GM19238 (cell line): Measurements from ENCODE around the gene LRIG2.
"Not testable (repeated sequence)": the region's sequence is repeated elsewhere in the genome, so short reads cannot be mapped to it uniquely, and the experiment has no call there.

ENCODE experiments used
- DNase-seq: peaks from one replicate; pipeline ENCODE4 v3.0.0; 2011; ENCODE audit warnings: low spot score; ENCODE audit not compliant: insufficient read length

The LRIG2 gene

DNA sequence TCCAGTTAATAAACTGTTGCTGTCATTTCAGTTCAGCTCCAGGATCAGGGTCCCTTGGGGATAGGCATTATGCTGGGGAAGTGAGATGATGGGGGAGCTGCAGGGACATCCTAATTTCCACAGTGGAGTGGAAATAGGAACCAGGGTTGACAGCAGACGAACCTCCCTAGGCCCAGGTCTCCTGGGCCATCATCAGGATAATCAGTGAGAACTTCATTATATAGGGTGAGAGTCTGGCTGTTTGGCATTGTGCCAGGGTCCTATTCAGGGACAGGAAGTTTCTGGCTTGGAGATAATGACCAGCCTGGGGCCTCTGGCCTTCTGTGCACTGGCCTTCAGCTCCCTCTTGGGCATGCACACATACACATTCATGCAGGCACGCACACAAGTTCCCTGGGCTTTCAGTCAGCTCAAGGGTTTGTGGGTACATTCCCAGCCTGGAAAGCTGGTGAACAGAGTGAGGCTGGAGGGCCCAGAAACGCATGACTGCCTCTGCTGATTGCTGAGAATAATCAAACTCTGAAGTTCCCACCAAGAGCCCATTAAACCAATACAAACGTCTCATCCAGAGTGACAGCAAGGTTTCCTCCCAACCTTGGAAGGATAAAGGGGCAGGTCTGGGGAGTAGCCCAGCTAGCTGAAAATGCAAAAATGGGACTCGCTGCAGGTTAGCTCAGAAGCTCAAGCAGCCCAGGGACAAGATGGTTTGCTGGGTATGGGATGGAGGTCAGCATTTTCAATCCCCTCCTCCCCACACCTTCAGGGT lies 13.9 kb upstream of the LRIG2 start:
- no peak for DNase-seq

DNA sequence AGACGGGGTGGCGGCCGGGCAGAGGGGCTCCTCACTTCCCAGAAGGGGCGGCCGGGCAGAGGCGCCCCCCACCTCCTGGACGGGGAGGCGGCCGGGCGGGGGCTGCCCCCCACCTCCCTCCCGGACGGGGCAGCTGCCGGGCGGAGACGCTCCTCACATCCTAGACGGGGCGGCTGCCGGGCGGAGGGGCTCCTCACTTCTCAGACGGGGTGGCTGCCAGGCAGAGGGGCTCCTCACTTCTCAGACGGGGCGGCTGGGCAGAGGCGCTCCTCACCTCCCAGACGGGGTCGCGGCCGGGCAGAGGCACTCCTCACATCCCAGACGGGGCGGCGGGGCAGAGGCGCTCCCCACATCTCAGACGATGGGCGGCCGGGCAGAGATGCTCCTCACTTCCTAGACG lies 9.5 kb upstream of the LRIG2 start:
- not testable (repeated sequence) for DNase-seq

DNA sequence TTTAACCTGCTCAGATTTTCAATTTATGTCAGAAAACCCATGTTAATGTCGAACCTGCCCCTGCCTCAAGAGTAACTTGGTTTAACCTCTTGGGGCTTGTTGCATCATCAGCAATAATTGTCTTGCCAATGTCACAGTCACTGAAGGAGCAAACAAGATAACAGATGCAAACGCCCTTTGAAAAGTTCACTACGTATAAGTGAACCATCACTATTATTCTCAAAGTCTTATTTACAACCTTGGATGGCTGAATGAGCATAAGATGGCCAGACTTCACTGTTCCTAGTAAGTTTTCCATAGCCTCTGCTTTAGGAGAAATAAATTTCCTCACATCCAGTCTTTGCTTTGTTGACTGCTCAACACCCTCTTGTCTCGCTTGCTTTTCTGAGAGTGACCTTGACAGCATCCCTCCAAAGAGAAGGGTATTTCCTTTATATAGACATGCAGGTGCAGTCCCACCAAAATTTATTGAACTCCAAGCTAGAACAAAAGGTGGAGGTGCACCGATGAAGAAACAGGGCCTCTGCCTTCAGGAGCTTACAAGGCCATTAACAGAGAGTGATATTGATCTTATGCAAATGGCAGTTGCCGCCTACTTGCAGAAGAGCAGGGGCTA lies 749 bp upstream of the LRIG2 start:
- no peak for DNase-seq

DNA sequence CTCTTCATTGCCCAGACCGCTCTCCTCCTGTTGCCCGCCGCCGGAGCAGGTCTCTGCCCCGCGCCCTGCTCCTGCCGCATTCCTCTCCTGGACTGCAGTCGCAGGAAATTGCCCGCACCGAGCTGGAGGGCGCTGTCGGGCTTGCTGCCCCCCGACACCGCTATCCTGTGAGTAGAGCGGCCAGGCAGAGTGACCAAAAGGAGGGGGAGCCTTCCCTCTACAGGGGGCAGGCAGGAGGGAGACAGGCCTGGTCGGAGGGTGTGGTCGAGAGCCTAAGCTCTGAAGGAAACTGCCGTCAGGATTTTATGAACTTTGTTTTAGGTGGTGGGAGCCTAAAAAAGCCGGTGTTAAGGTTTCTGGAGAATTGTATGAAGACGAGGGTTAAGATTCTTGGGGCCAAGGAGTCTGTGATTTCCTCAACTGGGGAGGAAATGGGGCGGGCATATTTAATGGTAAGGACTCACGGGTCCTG lies 517 bp downstream of the LRIG2 start:
- DNase-seq: no peak

DNA sequence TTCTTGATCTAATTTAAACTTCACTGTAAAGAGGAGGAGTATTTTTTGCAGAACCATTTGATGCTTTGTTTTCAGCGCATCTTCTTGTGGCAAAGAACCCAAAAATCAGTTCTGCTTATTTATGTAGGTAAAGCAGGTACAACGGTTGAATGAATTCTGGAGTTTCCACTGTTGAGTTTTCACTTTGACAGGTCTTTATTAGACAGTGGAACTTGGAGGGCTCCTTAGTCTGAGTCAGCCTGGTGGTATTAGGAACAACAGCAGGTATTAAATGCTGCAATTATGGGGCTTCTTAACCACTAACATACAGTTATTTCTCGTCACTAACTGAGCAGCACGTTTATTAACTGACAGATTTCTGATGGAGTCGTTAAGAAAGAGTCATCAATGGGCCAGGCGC lies 1.2 kb downstream of the LRIG2 start:
- no peak for DNase-seq

DNA sequence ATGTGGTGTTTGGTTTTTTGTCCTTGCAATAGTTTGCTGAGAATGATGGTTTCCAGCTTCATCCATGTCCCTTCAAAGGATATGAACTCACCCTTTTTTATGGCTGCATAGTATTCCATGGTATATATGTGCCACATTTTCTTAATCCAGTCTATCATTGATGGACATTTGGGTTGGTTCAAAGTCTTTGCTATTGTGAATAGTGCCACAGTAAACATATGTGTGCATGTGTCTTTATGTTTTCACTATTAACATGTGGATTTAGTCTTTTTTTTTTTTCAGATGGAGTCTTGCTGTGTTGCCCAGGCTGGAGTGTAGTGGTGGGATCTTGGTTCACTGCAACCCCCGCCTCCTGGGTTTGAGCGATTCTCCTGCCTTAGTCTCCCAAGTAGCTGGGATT lies 5.0 kb downstream of the LRIG2 start:
- DNase-seq: not testable (repeated sequence)

DNA sequence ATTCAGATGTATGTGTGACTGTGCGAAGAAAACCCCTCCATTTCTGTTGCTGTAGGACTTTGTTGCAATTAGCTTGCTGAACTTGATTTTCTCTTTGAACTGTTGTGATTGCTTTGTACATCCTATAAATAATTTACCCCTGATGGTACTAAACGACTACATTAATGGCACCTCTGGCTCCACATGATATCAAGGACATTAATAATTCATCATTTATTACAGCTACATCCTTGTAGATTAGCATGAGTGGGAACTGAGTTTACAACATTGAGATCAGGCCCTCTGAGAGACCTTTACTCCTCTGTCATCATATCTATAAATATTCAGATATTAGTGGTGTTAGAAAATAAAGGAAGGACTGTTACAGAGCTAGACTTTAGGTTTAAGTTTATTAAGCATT lies 13.5 kb downstream of the LRIG2 start:
- no peak for DNase-seq

DNA sequence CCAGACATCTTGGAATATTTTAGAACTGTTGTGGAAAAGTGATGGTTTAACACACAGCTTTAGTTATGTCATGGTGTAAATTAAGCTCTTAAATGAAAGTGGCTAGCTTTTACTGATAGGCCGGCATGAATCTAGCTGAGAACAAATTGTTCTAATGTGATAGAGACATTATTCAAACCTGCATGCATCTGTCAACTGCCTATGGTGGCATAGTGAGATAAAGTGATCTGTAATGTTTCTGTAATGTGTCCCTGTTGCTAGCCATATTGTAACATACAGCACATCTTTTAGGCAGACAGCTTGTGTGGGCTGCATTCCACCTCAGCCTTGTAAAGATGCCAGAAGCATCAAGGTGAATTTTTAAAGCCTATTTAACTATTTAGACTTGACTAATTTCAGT lies 16.0 kb downstream of the LRIG2 start:
- DNase-seq: no peak

DNA sequence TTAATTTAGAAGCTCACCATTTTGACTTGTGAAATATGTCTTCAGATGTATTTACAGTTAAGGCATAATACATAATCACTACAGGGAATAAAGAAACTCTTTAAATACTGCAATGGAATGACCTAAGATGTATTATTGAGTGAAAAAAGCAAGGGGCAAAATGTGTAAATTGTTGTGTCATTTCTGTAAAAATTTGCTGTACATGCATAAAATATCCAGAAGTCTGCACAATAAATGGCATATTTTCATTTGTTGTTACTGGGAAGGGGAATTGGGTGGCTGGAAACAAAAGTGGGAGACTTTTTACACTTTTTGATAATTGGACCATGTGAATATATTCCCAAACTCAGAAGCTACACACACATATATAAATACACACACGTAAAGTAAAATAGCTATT lies 17.1 kb downstream of the LRIG2 start:
- DNase-seq: no peak

DNA sequence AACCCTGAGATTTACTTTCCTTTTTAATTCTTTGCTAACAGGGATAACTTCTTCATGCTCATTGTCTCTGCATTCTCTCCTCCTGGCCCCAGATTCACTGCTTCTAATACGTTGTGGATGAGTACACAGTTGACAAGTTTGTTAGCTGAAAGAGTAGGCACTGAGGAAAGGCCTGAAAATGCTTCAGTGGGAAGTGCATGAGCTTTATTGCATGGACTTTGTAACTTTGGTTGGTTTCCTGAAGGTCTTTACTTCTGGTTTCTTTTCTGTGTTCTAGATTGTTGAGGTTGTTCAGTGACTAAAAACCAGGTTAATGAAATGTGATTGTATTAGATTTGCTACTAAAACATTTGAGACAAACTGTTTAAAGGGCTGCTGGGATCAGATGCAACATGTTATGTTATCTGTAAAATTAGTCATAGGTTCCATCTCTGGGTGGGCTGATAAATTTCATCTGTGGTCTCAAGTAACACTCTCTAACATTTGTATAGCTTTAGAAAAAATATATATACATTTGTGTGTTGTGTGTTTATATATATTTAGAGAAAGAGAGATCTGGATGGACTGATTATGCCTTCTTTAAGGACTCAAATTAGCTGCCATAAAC lies 19.1 kb downstream of the LRIG2 start:
- DNase-seq: no peak

DNA sequence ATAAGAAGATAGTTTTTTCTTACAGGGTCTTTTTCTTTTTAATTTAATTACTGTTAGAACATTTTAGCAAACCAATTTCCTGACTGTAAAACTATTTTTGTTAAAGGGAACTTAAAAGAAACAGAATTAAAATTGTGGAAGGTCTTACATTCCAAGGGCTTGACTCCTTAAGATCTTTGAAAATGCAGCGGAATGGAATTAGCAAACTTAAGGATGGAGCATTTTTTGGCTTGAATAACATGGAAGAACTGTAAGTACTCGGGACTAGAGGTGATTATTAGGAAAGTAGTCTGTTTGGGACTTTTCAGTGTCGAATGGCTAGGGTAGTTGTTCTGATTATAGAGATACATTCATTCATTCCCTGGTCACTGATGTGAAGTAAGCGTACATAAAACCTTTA lies 21.5 kb downstream of the LRIG2 start:
- no peak for DNase-seq

DNA sequence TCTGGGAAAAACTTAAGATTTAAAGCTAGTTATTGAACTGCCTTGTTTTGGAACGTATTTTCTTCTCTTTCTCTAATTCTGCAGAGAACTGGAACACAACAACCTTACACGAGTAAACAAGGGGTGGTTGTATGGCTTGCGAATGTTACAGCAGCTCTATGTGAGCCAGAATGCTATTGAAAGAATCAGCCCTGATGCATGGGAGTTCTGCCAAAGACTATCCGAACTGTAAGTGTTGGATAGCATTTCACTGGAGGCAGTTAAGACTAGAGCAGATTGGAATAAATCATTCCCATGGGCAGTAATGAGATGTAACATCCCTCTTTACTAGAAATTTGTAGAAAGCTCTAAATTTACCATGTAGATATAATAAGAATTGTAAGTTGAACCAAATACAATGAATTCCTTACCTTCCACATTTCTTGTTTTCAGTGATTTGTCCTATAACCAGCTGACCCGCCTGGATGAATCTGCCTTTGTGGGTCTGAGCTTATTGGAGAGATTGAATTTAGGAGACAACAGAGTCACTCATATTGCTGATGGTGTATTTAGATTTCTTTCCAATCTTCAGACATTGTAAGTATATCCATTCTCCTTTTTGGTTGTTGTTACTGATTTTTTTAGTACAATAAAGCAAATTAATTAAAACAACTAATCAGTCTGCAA lies 22.9 kb downstream of the LRIG2 start:
- no peak for DNase-seq

DNA sequence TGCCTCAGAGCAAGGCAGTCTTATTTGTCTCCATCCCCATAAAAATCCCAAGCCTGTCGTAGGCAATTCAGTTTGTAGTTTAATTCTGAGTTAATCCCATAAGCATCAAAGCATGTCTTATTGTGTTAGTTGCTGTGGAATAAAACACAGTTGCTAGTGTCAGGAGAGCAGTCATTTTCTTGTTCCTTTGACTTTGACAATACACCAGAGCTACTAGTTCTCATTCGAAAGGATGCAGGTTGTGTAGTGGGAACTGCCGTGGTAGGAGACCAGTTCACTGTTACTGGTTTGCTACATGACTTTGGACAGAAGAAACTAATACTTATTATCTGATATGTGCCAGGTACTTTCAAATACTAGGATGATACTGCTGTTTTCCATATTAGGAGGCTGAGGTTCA lies 23.5 kb downstream of the LRIG2 start:
- no peak for DNase-seq

DNA sequence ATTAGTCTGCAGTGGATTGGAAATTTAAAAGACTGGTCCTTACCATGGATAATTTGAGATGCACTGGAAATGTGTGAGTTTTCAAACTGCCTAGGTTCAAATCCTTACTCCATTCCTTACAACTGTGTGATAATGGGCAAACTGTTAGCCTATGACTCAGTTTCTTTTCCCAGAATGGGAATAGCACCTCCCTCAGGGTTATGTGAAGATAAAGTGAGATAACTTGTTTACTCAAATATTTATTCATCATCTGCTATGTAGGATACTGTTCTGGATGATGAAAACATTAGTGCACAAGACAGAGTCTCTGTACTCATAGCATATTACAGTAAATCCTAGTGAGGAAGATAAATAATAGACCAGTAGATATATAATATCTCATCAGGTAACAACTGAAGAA lies 28.6 kb downstream of the LRIG2 start:
- DNase-seq: no peak

DNA sequence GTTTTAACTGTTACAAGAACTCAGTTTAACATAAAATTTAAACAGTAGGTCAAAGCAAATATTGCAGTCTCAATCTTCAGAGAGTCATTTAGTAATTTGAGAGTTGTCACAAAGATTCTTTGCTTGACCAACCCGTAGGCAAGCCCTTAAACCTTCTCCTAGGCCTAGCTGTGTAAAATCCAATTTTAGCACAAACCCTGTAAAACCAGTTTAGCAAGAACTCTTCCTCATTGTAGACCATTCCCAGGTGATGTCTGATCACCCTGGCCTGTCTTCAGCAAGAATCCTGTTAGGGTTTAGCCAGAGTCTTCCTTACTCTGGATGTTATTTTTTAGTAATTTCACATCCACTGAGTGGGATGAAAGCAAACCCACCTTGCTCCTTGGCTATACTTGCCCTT lies 30.1 kb downstream of the LRIG2 start:
- DNase-seq: no peak

DNA sequence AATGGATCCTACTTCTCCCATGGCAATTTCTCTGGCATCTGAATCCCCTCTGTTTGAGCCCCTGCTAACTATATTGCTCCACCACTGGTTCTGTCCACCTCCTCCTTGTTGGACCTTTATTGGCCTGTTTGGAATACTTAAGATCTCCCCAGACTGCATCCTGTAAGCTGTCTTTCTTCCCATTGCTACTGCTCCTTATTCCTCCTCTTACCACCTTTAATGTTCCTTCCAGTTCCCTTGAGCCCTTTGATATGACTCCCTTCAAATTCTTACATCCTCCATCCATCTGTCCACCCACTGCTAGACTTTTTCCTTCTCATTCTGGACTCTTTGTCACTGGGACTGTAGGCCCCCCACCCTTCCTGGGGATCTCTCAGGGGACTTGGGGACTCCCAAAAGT lies 31.0 kb downstream of the LRIG2 start:
- DNase-seq: no peak

DNA sequence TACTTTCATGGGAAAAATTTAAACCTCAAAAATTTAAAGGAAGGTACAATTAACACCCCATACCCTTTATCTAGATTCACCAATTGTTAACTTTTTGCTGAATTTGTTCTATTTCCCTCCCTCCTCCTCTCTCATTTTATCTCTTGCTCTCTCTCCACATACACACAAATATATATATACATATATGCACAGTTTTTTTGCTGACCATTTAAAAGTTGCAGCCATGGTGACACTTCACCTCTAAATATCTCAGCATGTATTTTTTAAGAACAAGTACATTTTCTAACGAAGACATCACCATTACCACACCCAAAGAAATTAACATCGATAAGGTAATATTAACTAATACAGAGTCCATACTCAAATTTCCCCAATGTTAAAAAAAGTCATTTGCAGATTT lies 33.9 kb downstream of the LRIG2 start:
- no peak for DNase-seq

DNA sequence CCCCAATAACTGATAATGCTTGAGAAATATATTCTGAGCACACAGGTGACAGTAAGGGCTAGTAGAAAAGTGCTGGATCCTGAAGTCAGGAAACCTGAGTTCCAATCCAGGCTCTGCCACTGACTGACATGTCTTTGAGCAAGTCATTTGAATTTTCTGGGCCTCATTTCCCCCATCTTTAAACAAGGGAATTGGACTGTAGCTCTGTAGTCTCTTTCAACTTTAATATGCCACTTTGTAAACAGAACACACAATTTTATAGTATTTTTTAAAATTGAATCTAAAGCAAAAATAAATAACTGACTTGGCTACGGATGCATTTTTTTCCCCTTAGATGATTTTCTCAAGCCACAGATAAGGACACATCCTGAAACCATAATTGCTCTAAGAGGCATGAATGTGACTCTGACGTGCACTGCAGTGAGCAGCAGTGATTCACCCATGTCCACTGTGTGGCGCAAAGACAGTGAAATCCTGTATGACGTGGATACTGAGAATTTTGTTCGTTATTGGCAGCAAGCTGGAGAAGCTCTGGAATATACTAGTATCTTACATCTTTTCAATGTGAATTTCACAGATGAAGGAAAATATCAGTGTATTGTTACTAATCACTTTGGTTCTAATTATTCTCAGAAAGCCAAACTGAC lies 37.0 kb downstream of the LRIG2 start:
- no peak for DNase-seq

DNA sequence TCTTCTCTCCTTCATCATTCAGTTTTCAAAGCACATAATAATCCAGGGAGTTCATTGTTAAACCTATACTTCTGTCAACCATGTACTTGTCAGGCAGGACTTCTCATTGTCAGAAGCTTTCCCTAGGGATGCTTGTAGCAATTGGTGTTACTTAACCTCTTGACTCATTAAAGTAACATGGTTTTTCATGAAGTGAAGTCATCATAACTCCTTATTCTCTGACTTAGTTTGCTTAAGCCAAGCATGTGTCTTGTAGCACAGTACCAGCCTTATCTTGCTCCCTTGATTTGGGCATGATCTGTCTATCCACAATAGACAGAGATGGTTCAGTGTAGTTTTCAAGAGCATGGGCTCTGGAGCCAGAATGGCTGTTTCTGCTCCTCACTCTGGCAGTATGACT lies 45.3 kb downstream of the LRIG2 start:
- no peak for DNase-seq

DNA sequence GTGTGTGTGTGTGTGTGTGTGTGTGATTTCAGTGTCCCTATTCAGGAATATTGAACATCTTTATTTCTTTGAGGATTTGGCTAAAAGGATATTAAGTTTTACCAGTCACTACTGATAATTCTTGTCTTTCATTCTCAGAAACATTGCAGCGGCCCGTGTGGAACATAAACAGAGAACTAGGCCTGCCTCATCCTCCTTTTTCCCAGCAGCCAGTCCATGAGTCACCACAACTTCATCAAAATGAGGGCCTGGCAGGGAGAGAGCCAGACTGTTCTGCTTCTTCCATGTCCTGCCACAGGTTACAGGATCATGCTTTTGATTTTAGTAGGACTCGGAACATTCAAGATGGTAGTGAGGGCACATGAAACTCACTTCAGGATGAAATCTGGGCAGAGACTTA lies 50.7 kb downstream of the LRIG2 start:
- no peak for DNase-seq

DNA sequence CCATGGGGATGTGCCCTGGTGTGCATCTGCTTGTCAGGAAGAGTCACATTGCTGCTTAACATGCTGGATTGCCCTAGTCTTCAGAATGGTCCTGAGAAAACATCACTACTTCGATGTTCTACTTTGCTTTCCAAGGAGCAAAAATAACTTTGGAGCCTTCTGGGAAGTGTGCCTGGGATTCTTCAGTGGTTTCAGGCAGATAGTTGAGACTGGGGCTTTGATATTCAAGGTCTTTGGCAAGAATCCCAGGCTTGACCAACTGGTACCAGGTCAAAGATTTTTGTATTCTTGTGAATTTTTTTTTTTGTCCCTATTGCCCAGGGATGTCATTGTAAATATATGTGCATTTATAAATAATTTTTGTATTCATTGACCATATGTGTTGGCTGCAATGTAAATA lies 51.4 kb downstream of the LRIG2 start:
- no peak for DNase-seq

DNA sequence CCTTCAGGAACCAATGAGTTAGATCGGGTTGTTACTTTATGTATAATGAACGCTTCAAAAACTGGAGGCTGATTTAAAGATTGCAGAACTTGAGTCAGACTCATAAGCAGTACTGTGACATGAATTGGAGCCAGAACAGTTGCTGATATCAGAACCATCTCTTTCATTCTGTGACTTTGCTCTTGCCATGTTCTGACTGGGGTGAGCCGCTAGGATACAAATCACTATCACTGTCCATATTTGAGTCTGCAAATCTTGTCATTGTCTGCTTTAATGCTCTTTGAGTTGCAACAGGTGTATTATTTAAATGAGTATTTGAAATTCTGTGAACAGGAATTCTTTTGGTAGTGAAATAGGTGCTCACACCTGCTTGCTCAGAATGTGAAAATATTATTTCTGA lies 52.5 kb downstream of the LRIG2 start:
- DNase-seq: no peak
